Measurements from ENCODE around the gene AASS.

The AASS gene

DNA sequence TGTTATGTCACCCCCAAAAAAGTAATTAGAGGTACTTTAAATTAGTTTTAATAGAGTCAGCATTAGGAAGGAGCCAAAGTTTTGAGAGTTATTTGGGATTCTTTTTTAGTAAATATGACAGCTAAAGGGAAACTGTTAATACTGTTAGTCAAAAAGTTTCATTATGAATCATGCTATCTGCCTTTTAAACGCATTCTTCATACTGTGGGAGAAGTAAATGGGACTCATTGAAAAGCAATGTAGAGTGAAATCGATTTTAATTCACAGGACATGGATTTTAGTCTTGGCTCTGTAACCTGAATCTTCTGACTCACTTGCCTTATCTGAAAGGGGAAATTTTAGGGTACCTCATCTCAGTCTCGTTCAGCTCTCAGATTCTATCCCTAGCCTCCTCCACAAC lies 105.1 kb downstream of the AASS start:
- no peak overlapping the region for H3K27ac ChIP-seq (ENCODE audit: low read depth, low read length)
- no peaks in the 10 kb centered on the region for H3K9me3 ChIP-seq (ENCODE audit: insufficient read depth, low read length)
- no peaks in the 10 kb centered on the region for H3K27me3 ChIP-seq (ENCODE audit: low read length)
- no peaks in the 10 kb centered on the region for H3K9me2 ChIP-seq (replicated peaks; ENCODE audit: insufficient read depth, low read length)
- TF ChIP-seq EZH2phosphoT487 (conservative IDR thresholded peaks at IDR 0.05; ENCODE audit: low read length) = no peak
- TF ChIP-seq, protein P1, sequence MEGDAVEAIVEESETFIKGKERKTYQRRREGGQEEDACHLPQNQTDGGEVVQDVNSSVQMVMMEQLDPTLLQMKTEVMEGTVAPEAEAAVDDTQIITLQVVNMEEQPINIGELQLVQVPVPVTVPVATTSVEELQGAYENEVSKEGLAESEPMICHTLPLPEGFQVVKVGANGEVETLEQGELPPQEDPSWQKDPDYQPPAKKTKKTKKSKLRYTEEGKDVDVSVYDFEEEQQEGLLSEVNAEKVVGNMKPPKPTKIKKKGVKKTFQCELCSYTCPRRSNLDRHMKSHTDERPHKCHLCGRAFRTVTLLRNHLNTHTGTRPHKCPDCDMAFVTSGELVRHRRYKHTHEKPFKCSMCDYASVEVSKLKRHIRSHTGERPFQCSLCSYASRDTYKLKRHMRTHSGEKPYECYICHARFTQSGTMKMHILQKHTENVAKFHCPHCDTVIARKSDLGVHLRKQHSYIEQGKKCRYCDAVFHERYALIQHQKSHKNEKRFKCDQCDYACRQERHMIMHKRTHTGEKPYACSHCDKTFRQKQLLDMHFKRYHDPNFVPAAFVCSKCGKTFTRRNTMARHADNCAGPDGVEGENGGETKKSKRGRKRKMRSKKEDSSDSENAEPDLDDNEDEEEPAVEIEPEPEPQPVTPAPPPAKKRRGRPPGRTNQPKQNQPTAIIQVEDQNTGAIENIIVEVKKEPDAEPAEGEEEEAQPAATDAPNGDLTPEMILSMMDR (IDR thresholded peaks at IDR 0.05; ENCODE audit: insufficient read depth, low read length, poor library complexity, severe bottlenecking) = no peak
- H3K36me3 ChIP-seq (ENCODE audit: low read length) = no peaks in the 10 kb centered on the region
- H4K20me1 ChIP-seq (ENCODE audit: low read depth, low read length) = no peaks in the 10 kb centered on the region
- H3K4me3 ChIP-seq (ENCODE audit: insufficient read depth, low read length, poor library complexity, severe bottlenecking) = no peak overlapping the region
- no peak overlapping the region for H2AFZ ChIP-seq (ENCODE audit: low read depth, low read length, severe bottlenecking)
- no peak overlapping the region for H3K4me2 ChIP-seq (ENCODE audit: low read depth, low read length, poor library complexity, severe bottlenecking)
- H3K9ac ChIP-seq (ENCODE audit: low read length) = no peak overlapping the region
- no peaks in the 10 kb centered on the region for H3F3A ChIP-seq (ENCODE audit: insufficient read depth)
- H3K79me2 ChIP-seq (ENCODE audit: insufficient read depth, low read length) = no peaks in the 10 kb centered on the region

DNA sequence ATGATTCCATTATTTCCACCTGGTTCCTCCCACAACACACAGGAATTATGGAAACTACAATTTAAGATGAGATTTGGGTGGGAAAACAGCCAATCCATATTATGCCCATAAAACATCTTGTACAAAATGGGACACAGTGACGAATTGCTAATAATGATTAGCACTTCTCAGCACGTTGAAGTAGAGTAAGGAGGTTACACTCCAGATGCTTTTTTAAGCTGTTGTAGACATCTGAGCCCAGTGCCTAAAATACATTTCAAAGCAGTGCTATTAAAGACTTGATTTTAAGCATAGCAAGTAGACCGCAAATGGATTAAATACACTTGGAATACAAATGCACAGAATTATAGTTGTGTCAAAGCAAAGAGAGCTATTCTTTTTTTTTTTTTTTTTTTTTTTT lies 105.9 kb downstream of the AASS start:
- Histone ChIP-seq H3K36me3 (ENCODE audit: low read length) (no peaks in the 10 kb centered on the region), H3F3A (ENCODE audit: insufficient read depth) (no peaks in the 10 kb centered on the region), H3K4me2 (ENCODE audit: low read depth, low read length, poor library complexity, severe bottlenecking) (no peak overlapping the region), H2AFZ (ENCODE audit: low read depth, low read length, severe bottlenecking) (no peak overlapping the region), H3K79me2 (ENCODE audit: insufficient read depth, low read length) (no peaks in the 10 kb centered on the region), H3K9me2 (replicated peaks; ENCODE audit: insufficient read depth, low read length) (no peaks in the 10 kb centered on the region), H3K9ac (ENCODE audit: low read length) (no peak overlapping the region), H3K9me3 (ENCODE audit: insufficient read depth, low read length) (no peaks in the 10 kb centered on the region), H4K20me1 (ENCODE audit: low read depth, low read length) (no peaks in the 10 kb centered on the region), H3K27ac (ENCODE audit: low read depth, low read length) (no peak overlapping the region), H3K4me3 (ENCODE audit: insufficient read depth, low read length, poor library complexity, severe bottlenecking) (no peak overlapping the region), H3K27me3 (ENCODE audit: low read length) (no peaks in the 10 kb centered on the region)
- TF ChIP-seq EZH2phosphoT487 (conservative IDR thresholded peaks at IDR 0.05; ENCODE audit: low read length) = no peak
- TF ChIP-seq, protein P1 (IDR thresholded peaks at IDR 0.05; ENCODE audit: insufficient read depth, low read length, poor library complexity, severe bottlenecking) = no peak

DNA sequence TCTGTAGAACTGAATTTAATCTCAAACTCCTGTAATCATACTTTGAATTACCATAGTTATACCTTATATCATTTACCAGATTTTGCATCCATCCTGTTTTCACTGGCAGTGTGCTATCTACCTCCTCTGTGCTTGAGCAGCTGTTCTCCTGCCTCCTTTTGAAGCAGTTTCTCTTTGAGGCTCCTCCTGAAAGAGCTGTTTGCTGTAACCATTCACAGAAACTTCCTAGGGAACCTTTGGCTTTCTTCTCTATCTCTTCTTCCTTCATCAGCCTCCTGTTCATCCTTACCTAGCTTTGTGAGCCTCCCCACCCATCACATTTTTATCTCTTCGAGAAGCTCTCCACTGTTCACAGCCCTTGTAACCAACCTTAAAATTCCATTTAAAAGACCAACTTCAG lies 108.2 kb downstream of the AASS start:
- no peaks in the 10 kb centered on the region for H3K9me3 ChIP-seq (ENCODE audit: insufficient read depth, low read length)
- TF ChIP-seq, protein P1 (IDR thresholded peaks at IDR 0.05; ENCODE audit: insufficient read depth, low read length, poor library complexity, severe bottlenecking) = no peak
- TF ChIP-seq EZH2phosphoT487 (conservative IDR thresholded peaks at IDR 0.05; ENCODE audit: low read length) = no peak
- H3F3A ChIP-seq (ENCODE audit: insufficient read depth) = no peaks in the 10 kb centered on the region
- H3K9me2 ChIP-seq (replicated peaks; ENCODE audit: insufficient read depth, low read length) = no peaks in the 10 kb centered on the region
- no peak overlapping the region for H3K27ac ChIP-seq (ENCODE audit: low read depth, low read length)
- no peak overlapping the region for H3K9ac ChIP-seq (ENCODE audit: low read length)
- no peak overlapping the region for H3K4me3 ChIP-seq (ENCODE audit: insufficient read depth, low read length, poor library complexity, severe bottlenecking)
- H4K20me1 ChIP-seq (ENCODE audit: low read depth, low read length) = no peaks in the 10 kb centered on the region
- no peak overlapping the region for H3K4me2 ChIP-seq (ENCODE audit: low read depth, low read length, poor library complexity, severe bottlenecking)
- H3K79me2 ChIP-seq (ENCODE audit: insufficient read depth, low read length) = no peaks in the 10 kb centered on the region
- no peaks in the 10 kb centered on the region for H3K27me3 ChIP-seq (ENCODE audit: low read length)
- no peak overlapping the region for H2AFZ ChIP-seq (ENCODE audit: low read depth, low read length, severe bottlenecking)
- H3K36me3 ChIP-seq (ENCODE audit: low read length) = no peaks in the 10 kb centered on the region

Measured in SU-DHL-6 (cell line).